Omental fat pad (tissue), 4 donors: Measurements from ENCODE around the gene MAPKAP1. TPM values are rescaled to one million over a fixed set of nuclear protein-coding genes. Genes with fewer than 3 reads are reported as not detected.
"Not testable (repeated sequence)": the region's sequence is repeated elsewhere in the genome, so short reads cannot be mapped to it uniquely, and the experiment has no call there.

Experiments
- ATAC-seq: fragments of 150-250 bp; one replicate; pipeline ENCODE4 v1.9.1; 2016; ENCODE audit warnings: mild to moderate bottlenecking, moderate library complexity; ENCODE audit not compliant: low FRiP score
- DNase-seq: peaks from one replicate; pipeline ENCODE4 v3.0.0-alpha.2; 2019; ENCODE audit warnings: low spot score
- CTCF ChIP-seq, 3 donors: fragments of 450-650 bp; IDR thresholded peaks; one replicate each; pipeline ENCODE4 v1.5.1; 2016 to 2017; ENCODE audit warnings: antibody characterized with exemption in 3 of 3, mild to moderate bottlenecking in 3 of 3, moderate library complexity in 2 of 3
- total RNA-seq, 4 donors: library from RNA; depleted of rRNA; stranded (reverse); fragments of >200 nt; gene quantifications; one replicate each; pipeline ENCODE4 v1.1.0, GENCODE V29; 2016

MAPKAP1 gene
- total RNA-seq, 4 donors from 2014 or later = 60.0 to 78.0 (median 72.9) TPM

GRCh38 chr9:125400725-125401716 lies 306.0 kb downstream of the MAPKAP1 start:
- no peak for DNase-seq
- no peak for ATAC-seq
- no peak for TF ChIP-seq CTCF (IDR thresholded peaks at IDR 0.05)

GRCh38 chr9:125400232-125400631 lies 306.8 kb downstream of the MAPKAP1 start:
- ATAC-seq, DNase-seq: not testable (repeated sequence)

GRCh38 chr9:125399666-125400065 lies 307.3 kb downstream of the MAPKAP1 start:
- TF ChIP-seq CTCF (IDR thresholded peaks at IDR 0.05) = no peak
- no peak for ATAC-seq
- no peak for DNase-seq

- no peak for DNase-seq
- no peak for ATAC-seq
- no peak for TF ChIP-seq CTCF (IDR thresholded peaks at IDR 0.05)
Observed at GRCh38 chr9:125399165-125399564, 307.8 kb downstream of the MAPKAP1 start.

GRCh38 chr9:125398243-125398642 lies 308.8 kb downstream of the MAPKAP1 start:
- TF ChIP-seq CTCF (IDR thresholded peaks at IDR 0.05) = no peak
- DNase-seq = no peak
- ATAC-seq = no peak

- TF ChIP-seq CTCF (IDR thresholded peaks at IDR 0.05) = no peak
- ATAC-seq (no peak), DNase-seq (no peak)
Observed at GRCh38 chr9:125397736-125398135, 309.3 kb downstream of the MAPKAP1 start.

- ATAC-seq (no peak), DNase-seq (no peak)
- TF ChIP-seq CTCF (IDR thresholded peaks at IDR 0.05) = no peak
Observed at GRCh38 chr9:125396799-125397198, 310.2 kb downstream of the MAPKAP1 start.
